ENCODE measurements around the gene NTRK1. TPM values are rescaled to one million over a fixed set of nuclear protein-coding genes. Genes with fewer than 3 reads are reported as not detected.

NTRK1 gene
- total RNA-seq, 3 donors from 2014 or later: 0.16 to 4.9 (median 0.73) TPM

DNA sequence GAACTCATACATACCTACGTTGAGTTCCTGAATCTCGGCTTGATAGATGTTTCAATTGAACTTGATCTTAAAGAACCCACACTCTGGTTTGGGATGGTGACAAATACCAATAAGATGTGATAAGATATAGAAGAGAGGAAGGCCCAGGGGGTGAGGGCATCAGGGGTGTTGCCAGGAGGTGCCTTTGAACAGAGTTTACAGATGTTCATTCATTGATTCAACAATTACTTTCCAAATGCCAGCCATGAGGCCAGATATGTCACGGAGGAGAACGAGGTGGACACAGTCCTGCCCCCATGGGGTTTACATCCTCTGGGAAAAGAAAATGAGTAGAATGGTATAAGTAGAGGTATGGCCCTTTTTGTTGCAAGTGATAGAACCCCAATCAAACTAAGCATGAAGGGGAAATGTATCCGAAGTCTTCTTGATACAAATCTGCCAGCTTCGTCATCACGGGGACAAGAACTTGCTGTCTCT is 60.4 kb downstream of the NTRK1 start:
- Histone ChIP-seq H3K9me3 (peaks cover 5% of the 10 kb centered on the region in 2 donors), H3K4me3 (no peak overlapping the region), H3K36me3 (no peaks in the 10 kb centered on the region), H3K27ac (no peak overlapping the region), H3K27me3 (peaks cover 4 to 49% of the 10 kb centered on the region in 2 donors), H3K4me1 (peaks cover 11% of the 10 kb centered on the region in 2 donors)
- no peak for DNase-seq (ENCODE audit: low spot score in 2 of 2)
- intact Hi-C loops (cut with DNase I; ENCODE audit: low total_unique reads): no loop called here
- TF ChIP-seq POLR2AphosphoS5 (IDR thresholded peaks at IDR 0.05): no peak

DNA sequence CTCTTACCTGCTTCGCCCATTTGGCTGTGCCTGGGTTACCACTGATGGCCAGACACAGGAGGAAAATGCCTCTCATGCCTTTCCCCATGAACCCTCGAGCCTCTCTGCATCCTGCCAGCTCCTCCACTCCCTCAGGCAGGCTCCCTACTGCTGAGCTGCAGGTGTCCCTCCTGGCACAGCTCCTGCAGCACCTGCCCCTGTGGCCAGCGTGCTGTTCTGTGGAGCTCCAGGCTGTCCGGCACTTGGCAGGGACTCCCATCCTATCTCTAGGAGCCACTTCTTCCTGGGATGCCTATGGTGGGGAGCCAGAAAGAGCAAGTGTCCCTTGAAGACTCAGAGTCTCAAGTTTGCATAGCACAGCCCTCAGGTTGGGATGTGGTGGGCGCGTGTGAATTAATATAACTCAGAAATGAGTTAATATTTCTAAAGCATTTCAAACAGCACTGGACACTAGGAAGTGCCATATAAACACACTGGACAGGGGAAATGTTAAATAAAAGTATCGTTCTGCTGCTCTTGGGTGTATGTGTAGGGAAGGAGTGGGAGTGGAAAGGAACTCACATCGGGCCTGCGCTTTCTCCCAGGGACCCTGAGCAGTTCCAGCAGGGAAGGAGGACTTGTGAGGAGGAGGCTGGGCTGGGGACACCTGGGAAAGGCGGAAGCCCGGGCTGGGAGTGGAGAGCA is 62.5 kb downstream of the NTRK1 start:
- Histone ChIP-seq H3K27ac (no peak overlapping the region), H3K36me3 (no peaks in the 10 kb centered on the region), H3K27me3 (peaks cover 4 to 56% of the 10 kb centered on the region in 2 donors), H3K4me3 (peak overlapping the region in 2 of 3 donors; percentile 34 to 42), H3K9me3 (peaks cover 2 to 4% of the 10 kb centered on the region in 2 donors), H3K4me1 (peaks cover 11% of the 10 kb centered on the region in 2 donors)
- no peak for DNase-seq (ENCODE audit: low spot score in 2 of 2)
- TF ChIP-seq, protein P1, sequence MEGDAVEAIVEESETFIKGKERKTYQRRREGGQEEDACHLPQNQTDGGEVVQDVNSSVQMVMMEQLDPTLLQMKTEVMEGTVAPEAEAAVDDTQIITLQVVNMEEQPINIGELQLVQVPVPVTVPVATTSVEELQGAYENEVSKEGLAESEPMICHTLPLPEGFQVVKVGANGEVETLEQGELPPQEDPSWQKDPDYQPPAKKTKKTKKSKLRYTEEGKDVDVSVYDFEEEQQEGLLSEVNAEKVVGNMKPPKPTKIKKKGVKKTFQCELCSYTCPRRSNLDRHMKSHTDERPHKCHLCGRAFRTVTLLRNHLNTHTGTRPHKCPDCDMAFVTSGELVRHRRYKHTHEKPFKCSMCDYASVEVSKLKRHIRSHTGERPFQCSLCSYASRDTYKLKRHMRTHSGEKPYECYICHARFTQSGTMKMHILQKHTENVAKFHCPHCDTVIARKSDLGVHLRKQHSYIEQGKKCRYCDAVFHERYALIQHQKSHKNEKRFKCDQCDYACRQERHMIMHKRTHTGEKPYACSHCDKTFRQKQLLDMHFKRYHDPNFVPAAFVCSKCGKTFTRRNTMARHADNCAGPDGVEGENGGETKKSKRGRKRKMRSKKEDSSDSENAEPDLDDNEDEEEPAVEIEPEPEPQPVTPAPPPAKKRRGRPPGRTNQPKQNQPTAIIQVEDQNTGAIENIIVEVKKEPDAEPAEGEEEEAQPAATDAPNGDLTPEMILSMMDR (IDR thresholded peaks at IDR 0.05): no peak
- TF ChIP-seq POLR2AphosphoS5 (IDR thresholded peaks at IDR 0.05): no peak
- TF ChIP-seq POLR2A (IDR thresholded peaks at IDR 0.05): no peak
- intact Hi-C loops (cut with DNase I; ENCODE audit: low total_unique reads): no loop called here

DNA sequence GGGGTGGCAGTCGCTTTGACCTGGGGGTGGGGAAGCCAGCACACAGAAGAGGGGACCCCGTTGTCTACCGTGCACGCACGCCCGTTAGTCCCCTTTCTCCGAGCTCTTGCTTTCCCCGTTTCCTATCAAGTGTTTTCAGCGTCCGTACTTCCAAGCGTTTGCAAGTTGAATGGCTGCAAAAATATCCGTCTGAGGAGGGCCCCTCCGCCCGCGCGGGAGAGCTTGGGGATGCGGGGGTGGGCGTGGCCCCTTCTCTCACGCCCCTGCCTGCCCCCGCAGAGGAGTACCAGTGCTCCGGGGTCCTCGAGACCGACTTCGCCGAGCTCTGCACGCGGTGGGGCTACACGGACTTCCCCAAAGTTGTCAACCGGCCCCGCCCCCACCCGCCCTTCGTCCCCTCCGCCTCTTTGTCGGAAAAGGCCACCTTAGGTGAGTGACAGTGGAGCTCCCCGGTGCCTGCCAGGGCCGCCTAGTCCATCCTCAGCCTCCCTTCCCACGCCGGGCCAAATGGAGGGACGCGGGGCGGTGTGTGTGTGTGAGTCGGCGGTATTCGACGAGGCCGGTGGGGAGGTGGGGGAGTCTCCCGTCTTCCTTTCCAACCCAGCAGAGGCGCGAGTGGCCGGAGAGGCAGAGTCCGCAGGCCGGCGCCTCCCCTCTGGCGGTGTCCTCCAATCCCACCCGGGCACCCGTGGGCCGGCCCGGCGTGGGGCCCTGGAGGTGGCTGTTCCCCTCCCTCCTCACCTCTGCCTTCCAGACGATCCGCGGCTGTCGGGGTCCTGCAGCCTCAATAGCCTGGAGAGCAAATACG is 63.2 kb downstream of the NTRK1 start:
- Histone ChIP-seq H3K27ac (no peak overlapping the region), H3K36me3 (no peaks in the 10 kb centered on the region), H3K4me3 (peak overlapping the region in 2 of 3 donors; percentile 34 to 42), H3K27me3 (peaks cover 4 to 58% of the 10 kb centered on the region in 2 donors), H3K9me3 (no peaks in the 10 kb centered on the region), H3K4me1 (peaks cover 11% of the 10 kb centered on the region in 2 donors)
- TF ChIP-seq POLR2A (IDR thresholded peaks at IDR 0.05) (no peak), POLR2AphosphoS5 (IDR thresholded peaks at IDR 0.05) (no peak)
- TF ChIP-seq, protein P1 (IDR thresholded peaks at IDR 0.05): no peak
- intact Hi-C loops (cut with DNase I; ENCODE audit: low total_unique reads): no loop called here
- no peak for DNase-seq (ENCODE audit: low spot score in 2 of 2)

DNA sequence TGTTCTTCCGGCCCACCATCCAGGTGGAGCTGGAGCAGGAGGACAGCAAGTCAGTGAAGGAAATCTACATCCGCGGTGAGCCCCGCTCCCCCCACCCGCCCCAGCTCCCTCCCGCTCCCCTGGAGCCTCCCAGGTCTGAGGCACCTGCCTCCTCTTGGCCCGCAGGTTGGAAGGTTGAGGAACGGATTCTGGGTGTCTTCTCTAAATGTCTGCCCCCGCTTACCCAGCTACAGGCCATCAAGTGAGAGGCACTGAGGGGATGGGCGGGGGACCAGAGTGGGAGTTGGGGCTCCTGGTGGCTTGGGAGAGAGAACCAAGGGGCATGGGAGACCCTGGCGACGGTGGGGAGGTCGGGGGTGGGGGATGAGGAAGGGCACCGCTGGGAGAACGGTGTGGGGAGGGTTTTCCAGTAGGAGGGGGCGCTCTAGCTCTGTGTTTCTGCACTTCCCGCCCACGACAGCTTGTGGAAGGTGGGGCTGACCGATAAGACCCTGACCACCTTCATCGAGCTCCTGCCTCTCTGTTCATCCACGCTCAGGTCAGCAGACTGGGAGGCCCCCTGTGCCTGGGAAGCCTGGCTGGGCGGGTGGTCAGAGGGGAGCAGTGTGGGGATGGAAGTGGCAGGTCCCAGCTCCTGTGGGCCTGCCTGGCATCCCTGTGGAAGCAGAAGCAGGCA is 64.0 kb downstream of the NTRK1 start:
- H3K4me3 ChIP-seq: peak overlapping the region in 1 of 3 donors; percentile 42
- no peak overlapping the region for H3K27ac ChIP-seq
- no peaks in the 10 kb centered on the region for H3K9me3 ChIP-seq
- peaks cover 11% of the 10 kb centered on the region in 2 donors for H3K4me1 ChIP-seq
- TF ChIP-seq POLR2AphosphoS5 (IDR thresholded peaks at IDR 0.05) (no peak), POLR2A (IDR thresholded peaks at IDR 0.05) (no peak)
- TF ChIP-seq, protein P1 (IDR thresholded peaks at IDR 0.05): no peak
- no peak for DNase-seq (ENCODE audit: low spot score in 2 of 2)
- intact Hi-C loops (cut with DNase I; ENCODE audit: low total_unique reads): loop anchor here (5.0 kb wide), 1 partner anchor 428 kb away; no protein-coding TSS in a partner anchor
- H3K27me3 ChIP-seq: peaks cover 4 to 65% of the 10 kb centered on the region in 2 donors
- H3K36me3 ChIP-seq: no peaks in the 10 kb centered on the region

All from breast epithelium (tissue), 4 donors.